GM21381 (cell line): ENCODE results near the gene RNPEP.
A peak's percentile ranks its signal among the peaks of the same experiment; 100 is the strongest.
"Not testable (repeated sequence)": the region's sequence is repeated elsewhere in the genome, so short reads cannot be mapped to it uniquely, and the experiment has no call there.

Experiments used
- ATAC-seq: cut with Tn5 transposase; IDR thresholded peaks from one replicate; pipeline ENCODE4 v1.9.1; 2021; ENCODE audit warnings: mild to moderate bottlenecking, moderate library complexity; ENCODE audit not compliant: unreplicated experiment

Gene RNPEP

GRCh38 chr1:201982623-201983379 lies at the start of gene RNPEP:
Gene RNPEP, plus strand, starts transcription at chr1:201982648. Its CDS starts 19 bp downstream, at chr1:201982667.
- peak; percentile 88 for ATAC-seq

- ATAC-seq, result no peak
Measured at GRCh38 chr1:201933840-201934430, 48.5 kb upstream of the RNPEP start.

- no peak for ATAC-seq
Measured at GRCh38 chr1:201937624-201938213, 44.7 kb upstream of the RNPEP start.

GRCh38 chr1:201938440-201939035 lies 43.9 kb upstream of the RNPEP start:
- no peak for ATAC-seq

GRCh38 chr1:201939148-201939547 lies 43.3 kb upstream of the RNPEP start:
- no peak for ATAC-seq

- ATAC-seq, result no peak
Measured at GRCh38 chr1:201939574-201939973, 42.9 kb upstream of the RNPEP start.

GRCh38 chr1:201940316-201940715 lies 42.1 kb upstream of the RNPEP start:
- not testable (repeated sequence) for ATAC-seq

- ATAC-seq, result no peak
Measured at GRCh38 chr1:201941420-201942128, 40.9 kb upstream of the RNPEP start.

GRCh38 chr1:201942129-201942495 lies 40.3 kb upstream of the RNPEP start:
- ATAC-seq, result no peak

GRCh38 chr1:201944002-201944401 lies 38.4 kb upstream of the RNPEP start:
- no peak for ATAC-seq

GRCh38 chr1:201944639-201945038 lies 37.8 kb upstream of the RNPEP start:
- ATAC-seq, result no peak

- no peak for ATAC-seq
Measured at GRCh38 chr1:201945157-201945556, 37.3 kb upstream of the RNPEP start.

- ATAC-seq, result no peak
Measured at GRCh38 chr1:201945863-201946223, 36.6 kb upstream of the RNPEP start.

- ATAC-seq, result no peak
Measured at GRCh38 chr1:201946224-201946908, 36.1 kb upstream of the RNPEP start, which contains the start of gene LMOD1. Gene LMOD1, minus strand, starts transcription at chr1:201946548. Its CDS starts 208 bp downstream, at chr1:201946340.

GRCh38 chr1:201947697-201948008 lies 34.8 kb upstream of the RNPEP start:
- ATAC-seq, result no peak

- ATAC-seq, result no peak
Measured at GRCh38 chr1:201949491-201949890, 33.0 kb upstream of the RNPEP start.

- no peak for ATAC-seq
Measured at GRCh38 chr1:201954263-201955008, 28.0 kb upstream of the RNPEP start.

GRCh38 chr1:201955009-201955728 lies 27.3 kb upstream of the RNPEP start, which contains the start of gene TIMM17A:
Gene TIMM17A, plus strand, starts transcription at chr1:201955503. Its CDS starts 24 bp downstream, at chr1:201955527.
- ATAC-seq, result peak; percentile 99

- ATAC-seq, result peak; percentile 30
Measured at GRCh38 chr1:201955729-201956143, 26.7 kb upstream of the RNPEP start.
